AG04449 (cell line): ENCODE measurements around the gene LAMA5.

Experiments used
- CTCF ChIA-PET: fragments of 350-600 bp; formaldehyde crosslinking; extraction: SDS; loops from one replicate; lab custom pipeline; 2021; ENCODE audit warnings: antibody characterized with exemption; lab: Yijun Ruan, JAX
- POLR2A ChIA-PET: fragments of 400-600, 350-600 bp; formaldehyde crosslinking; extraction: SDS; loops from one replicate; lab custom pipeline; 2020; ENCODE audit warnings: antibody characterized with exemption, inconsistent platforms; lab: Yijun Ruan, JAX
- DNase-seq: peaks from one replicate; pipeline ENCODE4 v3.0.0-alpha.2; 2010; ENCODE audit warnings: low read depth, low spot score
- H3K4me3 ChIP-seq: 2 replicates; pipeline ENCODE4 v1.5.1; 2011; ENCODE audit warnings: low read depth, mild to moderate bottlenecking, control low read depth, low read length
- TF ChIP-seq, protein P1 (sequence below): IDR thresholded peaks from one replicate; pipeline ENCODE4 v1.5.1; 2011; ENCODE audit warnings: mild to moderate bottlenecking, moderate library complexity, low read length, control low read depth, inconsistent platforms; ENCODE audit not compliant: insufficient read depth; ENCODE audit errors: missing control alignments

LAMA5 gene

DNA sequence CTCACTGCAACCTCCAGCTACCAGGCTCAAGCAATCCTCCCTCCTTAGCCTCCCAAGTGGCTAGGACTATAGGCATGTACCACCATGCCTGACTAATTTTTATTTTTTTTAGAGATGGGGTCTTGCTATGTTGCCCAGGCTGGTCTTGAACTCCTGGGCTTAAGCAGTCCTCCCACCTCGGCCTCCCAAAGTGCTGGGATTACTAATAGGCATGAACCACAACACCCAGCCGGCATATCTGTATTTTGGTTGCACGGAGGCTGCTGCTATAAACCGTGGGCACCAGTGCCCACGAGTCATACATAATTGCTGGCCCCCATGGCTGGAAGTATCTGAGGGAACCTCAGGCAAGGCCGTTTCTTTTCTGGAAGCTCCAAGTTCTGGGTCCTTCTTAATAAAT is 82.7 kb downstream of the LAMA5 start:
- ChIA-PET CTCF (interaction anchor here (0.9 to 3.6 kb wide), 5 partner anchors 16 to 275 kb away, joined by 3 to 20 read pairs (median 3); partner anchors contain the start of gene ADRM1), POLR2A (no interaction called here)
- no peak for DNase-seq
- H3K4me3 ChIP-seq: no peak overlapping the region
- TF ChIP-seq, protein P1, sequence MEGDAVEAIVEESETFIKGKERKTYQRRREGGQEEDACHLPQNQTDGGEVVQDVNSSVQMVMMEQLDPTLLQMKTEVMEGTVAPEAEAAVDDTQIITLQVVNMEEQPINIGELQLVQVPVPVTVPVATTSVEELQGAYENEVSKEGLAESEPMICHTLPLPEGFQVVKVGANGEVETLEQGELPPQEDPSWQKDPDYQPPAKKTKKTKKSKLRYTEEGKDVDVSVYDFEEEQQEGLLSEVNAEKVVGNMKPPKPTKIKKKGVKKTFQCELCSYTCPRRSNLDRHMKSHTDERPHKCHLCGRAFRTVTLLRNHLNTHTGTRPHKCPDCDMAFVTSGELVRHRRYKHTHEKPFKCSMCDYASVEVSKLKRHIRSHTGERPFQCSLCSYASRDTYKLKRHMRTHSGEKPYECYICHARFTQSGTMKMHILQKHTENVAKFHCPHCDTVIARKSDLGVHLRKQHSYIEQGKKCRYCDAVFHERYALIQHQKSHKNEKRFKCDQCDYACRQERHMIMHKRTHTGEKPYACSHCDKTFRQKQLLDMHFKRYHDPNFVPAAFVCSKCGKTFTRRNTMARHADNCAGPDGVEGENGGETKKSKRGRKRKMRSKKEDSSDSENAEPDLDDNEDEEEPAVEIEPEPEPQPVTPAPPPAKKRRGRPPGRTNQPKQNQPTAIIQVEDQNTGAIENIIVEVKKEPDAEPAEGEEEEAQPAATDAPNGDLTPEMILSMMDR: no peak

DNA sequence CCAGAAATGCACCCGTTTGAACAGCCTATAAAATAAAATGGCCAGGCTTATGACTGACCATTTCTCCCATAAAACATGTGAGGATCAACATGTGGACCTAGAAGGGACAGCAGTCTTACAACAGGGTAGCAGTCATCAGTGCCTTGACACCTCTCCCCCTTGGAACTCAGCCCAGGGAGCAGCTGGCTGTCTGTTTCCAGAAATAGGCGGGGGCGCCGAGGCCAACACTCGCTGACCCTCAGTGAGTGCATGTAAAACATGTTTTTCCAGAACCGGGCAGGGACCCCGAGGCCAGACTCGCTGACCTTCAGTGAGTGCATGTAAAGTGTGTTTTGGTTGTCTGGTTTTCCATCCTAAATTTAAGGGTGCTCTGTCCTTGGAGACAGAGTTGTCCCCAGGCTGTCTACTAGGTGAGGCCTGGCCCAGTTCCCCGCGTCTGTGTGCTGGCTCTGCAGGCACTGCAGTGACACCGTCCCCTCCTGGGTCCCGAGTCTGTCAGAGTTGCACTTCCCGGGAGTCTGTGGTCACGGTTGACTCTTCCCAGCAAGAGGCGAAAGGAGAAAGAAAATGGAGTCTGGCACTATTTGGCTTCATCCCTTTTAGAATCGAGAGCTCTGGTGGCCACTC is 84.1 kb downstream of the LAMA5 start:
- ChIA-PET CTCF (interaction anchor here (1.4 to 3.6 kb wide), 2 partner anchors 18 to 100 kb away, joined by 3 to 20 read pairs; partner anchors contain the start of gene ADRM1), POLR2A (no interaction called here)
- TF ChIP-seq, protein P1: no peak
- no peak overlapping the region for H3K4me3 ChIP-seq
- DNase-seq: no peak

DNA sequence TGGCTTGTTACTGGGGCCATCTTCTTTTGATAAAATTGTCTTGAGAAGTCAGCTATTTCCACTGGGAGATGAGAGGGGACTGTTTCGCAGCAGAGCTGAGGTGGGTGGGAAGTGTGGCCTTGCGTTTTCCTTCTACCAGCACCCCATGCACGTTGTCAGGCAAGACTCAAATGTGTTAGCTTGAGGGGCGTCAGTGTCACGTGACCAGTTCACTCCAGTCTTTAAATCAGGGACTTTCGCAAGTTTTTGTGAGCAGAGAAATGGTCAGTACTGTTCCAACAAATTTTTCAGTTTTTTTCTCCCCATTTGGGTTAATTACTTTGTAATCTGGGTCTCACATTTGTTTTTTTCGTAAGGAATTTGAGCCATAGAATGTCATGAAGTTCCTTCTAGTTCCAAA is 85.0 kb downstream of the LAMA5 start:
- H3K4me3 ChIP-seq: no peak overlapping the region
- TF ChIP-seq, protein P1: no peak
- no peak for DNase-seq
- POLR2A ChIA-PET: no interaction called here
- CTCF ChIA-PET: interaction anchor here (1.4 kb wide), 1 partner anchor 101 kb away, joined by 3 read pairs; no protein-coding TSS in a partner anchor

DNA sequence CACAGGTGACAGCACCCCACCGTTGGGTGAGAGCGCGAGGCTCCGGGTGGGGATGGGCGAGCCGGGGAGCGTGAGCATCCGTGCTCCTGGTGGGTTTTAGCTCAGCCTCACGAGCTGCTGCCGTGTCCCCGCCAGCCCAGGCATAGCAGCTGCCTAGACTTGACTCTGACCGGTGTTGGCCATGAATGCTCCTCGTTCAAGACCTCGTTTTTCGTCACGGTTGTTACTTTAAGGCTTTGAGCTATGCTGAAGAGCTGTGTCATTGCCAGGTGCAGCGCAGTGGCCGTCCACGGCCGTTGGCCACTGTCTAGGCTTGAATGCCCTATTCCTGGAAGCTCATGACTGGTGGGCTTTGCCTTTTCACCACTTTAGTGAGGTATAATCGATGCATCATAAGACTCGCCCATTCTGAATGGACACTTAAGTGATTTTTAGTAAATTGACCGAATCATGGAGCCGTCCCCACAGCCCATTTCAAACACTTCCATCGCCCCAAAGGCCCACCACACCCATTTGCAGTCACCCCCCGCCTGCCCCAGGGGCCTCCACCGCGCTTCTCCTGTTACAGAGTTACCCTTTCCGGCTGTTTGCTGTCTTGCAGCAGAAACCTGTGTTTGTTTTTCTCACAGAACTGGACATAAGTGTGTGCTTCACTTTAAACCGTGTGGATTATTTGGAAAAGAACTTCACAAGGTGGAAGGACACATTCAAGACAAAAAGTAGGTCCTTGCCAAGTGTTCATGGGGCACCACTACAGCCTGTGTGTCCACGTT is 85.8 kb downstream of the LAMA5 start:
- POLR2A ChIA-PET: no interaction called here
- DNase-seq: no peak
- CTCF ChIA-PET: interaction anchor here (1.4 kb wide), 1 partner anchor 101 kb away, joined by 3 read pairs; no protein-coding TSS in a partner anchor
- H3K4me3 ChIP-seq: no peak overlapping the region
- TF ChIP-seq, protein P1: no peak

DNA sequence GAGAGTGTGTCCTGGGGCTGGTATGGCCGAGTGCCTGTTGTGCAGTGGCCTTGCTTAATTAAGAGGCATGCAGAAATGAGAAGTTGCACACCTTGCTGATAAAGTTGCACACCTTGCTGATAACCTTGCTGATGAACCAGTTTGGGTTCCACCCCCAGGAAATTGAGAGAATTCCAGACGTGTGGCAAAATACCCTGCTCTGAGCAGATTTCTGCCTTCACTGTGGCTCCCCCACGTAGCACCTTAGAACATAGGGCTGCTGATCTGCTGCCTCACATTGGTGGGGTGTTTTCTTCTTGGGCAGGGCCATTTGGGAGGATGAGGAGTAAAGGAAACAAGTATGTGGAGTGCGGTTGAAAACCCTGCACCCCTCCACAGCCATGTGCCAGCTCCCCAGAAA is 86.8 kb downstream of the LAMA5 start:
- DNase-seq: no peak
- CTCF ChIA-PET: no interaction called here
- TF ChIP-seq, protein P1: no peak
- POLR2A ChIA-PET: no interaction called here
- no peak overlapping the region for H3K4me3 ChIP-seq

DNA sequence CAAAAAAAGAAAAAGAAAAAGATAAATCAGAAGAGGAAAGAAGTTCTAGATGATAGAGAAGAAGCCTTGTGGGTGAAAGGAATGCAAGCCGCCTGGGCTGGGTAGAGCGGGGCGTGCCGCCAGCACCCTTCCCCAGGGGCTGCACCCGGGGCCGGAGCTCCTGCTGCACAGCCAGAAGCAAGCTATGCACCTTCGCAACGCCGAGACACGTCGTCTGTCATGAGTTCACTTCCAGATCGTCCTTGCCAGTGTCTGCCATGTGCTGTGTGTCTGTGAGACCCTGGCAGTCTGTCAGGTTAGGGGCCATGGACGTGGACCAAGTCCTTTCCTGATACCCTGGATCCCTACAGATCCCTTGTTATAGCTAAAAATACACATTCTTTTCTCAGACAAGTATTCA is 89.9 kb downstream of the LAMA5 start:
- POLR2A ChIA-PET: no interaction called here
- CTCF ChIA-PET: no interaction called here
- TF ChIP-seq, protein P1: no peak
- DNase-seq: no peak
- no peak overlapping the region for H3K4me3 ChIP-seq
